HG02678 (cell line): ENCODE results near the gene C3orf70.

Experiments
- ATAC-seq: cut with Tn5 transposase; IDR thresholded peaks from one replicate; pipeline ENCODE4 v1.9.1; 2021; ENCODE audit warnings: mild to moderate bottlenecking, moderate library complexity; ENCODE audit not compliant: unreplicated experiment

Gene C3orf70

DNA sequence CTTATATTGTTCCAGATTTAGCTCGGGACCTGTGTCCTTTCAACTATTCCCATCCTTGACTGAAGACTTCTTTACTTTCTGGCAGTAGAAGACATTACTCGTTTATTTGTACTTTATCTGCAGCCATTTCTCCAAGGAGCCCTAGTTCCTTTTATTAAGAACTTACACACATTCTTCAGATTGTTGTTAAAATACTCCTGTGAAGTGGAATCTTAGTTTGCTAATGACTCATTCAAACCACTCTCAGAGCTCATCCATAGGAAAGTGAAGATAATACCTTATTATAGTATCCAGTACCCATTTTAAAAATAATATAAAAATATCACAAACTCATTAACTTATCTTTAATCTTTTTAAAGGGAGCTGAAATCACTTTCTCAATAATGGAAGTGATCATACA, 63.5 kb downstream of the C3orf70 start:
- no peak for ATAC-seq

GRCh38 chr3:185087419-185087818, 65.4 kb downstream of the C3orf70 start:
- ATAC-seq, result no peak

GRCh38 chr3:185084901-185085300, 68.0 kb downstream of the C3orf70 start:
- no peak for ATAC-seq

DNA sequence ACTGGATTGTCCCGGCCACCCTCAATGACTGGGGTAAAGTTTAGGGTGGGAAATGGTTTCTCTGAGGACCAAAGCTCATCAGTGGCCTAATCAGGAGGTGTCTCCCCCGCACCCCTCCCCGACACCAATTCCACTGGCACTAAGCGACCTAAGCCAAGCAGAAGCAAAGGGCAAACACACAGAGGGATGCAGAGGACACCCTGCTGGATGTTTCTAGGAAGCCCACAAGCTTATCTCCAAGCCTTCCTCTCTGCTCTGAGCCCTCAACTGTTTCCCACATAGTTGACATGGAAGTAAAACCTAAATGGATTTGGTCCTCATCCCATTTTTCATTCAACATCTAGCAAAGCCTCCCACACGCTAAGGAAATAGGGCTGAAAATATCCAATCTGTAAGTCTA, 68.5 kb downstream of the C3orf70 start:
- no peak for ATAC-seq

GRCh38 chr3:185082829-185083228, 70.0 kb downstream of the C3orf70 start:
- no peak for ATAC-seq

DNA sequence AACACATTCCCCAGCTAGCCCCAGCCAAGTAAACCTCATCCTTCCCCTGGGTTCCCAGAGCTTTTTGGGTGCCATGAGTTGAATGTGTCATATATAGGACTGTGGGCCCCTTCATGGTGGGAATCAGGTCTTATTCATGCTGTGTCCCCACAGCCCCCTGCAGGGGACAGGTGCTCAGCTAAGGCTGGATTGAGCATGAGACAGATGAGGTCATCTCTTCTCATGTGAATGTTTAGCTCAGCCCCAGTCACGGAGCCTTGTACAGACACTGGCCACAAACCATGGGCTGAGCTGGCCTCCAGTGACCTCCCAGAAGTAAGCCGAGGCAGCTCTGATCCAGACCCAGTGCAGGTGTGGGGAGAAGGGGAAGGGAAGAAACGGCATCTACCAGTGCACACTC, 70.7 kb downstream of the C3orf70 start:
- ATAC-seq, result no peak

DNA sequence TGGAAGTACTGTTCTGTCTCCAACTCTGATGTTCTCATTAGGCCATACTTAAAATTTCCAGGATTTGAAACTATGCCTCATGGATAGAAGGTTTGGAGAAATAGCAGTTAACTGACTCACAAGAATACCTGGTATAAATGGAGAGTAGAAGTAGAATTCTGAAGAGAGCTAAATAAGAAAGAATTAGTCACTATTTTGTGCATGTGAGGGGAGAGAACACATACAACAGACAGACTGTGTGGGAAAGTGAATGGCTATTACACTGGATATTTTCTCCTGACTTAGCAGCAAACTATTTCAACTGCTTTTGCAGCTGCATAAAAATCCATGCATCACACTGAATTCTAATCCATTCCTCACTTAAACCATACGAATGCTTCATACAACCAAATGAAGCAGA, 71.3 kb downstream of the C3orf70 start:
- ATAC-seq, result no peak

- ATAC-seq, result no peak
Measured at GRCh38 chr3:185079625-185080024, 73.2 kb downstream of the C3orf70 start.

GRCh38 chr3:185076219-185076618, 76.6 kb downstream of the C3orf70 start:
- ATAC-seq, result no peak

DNA sequence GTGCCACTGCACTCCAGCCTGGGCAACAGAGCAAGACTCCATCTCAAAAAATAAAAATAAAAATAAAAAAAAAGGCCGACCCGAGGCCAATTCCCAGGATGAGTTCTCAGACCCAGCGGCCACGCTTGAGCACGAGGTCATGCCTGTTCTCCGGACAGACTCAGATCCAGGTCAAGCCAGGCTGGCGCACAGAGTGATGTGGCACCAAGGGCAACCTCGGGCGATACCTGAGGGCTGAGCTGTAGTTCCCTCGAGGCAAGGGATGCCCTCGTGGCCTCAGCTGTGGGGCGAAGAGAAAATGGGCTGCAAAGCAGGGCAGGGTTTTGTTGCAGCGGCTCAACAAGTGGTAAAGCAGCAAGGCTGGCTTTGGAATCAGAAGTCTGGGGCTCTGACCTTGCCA, 77.3 kb downstream of the C3orf70 start:
- ATAC-seq, result no peak

DNA sequence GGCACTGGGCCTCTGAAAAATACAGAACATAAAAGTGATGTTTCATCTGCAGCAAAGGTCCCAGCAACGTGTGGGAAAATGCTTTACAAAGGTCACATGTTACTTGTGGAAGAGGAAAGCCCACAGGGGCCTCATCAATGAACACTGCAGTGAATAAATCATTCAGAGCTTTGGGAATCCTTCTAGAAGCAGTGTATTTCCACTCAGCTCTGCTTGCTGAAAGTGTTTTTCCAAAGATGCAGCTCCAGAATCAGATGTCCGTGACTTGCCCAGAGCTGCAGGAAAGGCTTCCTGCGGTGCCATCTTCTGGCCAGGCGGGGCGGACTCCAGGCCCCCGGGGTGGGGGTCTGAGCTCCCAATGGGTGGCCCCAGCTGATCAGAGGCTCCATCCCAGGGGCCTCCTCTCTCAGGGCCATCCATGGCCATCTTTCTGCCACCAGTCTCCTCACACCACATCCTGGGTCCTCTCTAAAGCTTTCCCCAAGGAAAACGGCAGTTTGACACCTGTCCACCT, 81.5 kb downstream of the C3orf70 start:
- ATAC-seq, result no peak

GRCh38 chr3:185070491-185071286, 82.2 kb downstream of the C3orf70 start:
- ATAC-seq, result no peak

- no peak for ATAC-seq
Measured at GRCh38 chr3:185069037-185070030, 83.5 kb downstream of the C3orf70 start.

DNA sequence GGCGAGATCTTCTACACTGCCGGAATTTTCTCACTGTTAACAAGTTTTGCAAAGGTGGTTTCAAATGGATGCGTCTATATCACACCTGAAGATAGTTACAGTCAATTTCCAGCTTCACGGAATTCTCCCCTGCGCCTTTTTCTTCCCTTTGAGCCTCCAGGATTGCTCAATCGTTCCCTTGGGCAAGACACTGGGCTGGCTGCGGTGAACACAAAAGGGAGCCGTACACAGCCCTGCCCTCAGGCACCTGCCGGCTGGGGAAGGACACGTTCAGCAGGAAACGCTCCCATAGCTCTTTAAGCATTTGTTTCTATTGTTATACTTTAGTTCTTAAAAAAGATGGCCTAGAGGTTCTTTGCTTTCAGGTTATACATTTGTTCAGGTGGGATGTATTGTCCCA, 85.7 kb downstream of the C3orf70 start:
- no peak for ATAC-seq

GRCh38 chr3:185066251-185066650, 86.6 kb downstream of the C3orf70 start:
- no peak for ATAC-seq

- ATAC-seq, result no peak
Measured at GRCh38 chr3:185065059-185065458, 87.8 kb downstream of the C3orf70 start.

DNA sequence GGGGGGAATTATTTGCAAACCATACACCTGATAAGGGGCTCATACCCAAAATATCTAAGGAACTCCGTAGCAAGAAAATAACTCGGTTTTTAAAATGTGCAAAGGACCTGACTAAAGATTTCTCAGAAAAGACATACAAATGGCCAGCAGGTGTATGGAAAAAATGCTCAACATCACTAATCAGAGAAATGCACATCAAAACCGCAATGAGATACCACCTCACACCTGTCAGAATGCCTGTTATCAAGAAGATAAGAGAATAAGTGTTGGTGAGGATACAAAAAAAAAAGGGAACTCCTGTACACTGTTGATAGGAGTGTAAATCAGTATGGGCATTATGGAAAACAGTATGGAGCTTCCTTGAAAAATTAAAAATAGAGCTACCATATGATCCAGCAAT, 89.4 kb downstream of the C3orf70 start:
- no peak for ATAC-seq

- ATAC-seq, result no peak
Measured at GRCh38 chr3:185062191-185062590, 90.7 kb downstream of the C3orf70 start.

DNA sequence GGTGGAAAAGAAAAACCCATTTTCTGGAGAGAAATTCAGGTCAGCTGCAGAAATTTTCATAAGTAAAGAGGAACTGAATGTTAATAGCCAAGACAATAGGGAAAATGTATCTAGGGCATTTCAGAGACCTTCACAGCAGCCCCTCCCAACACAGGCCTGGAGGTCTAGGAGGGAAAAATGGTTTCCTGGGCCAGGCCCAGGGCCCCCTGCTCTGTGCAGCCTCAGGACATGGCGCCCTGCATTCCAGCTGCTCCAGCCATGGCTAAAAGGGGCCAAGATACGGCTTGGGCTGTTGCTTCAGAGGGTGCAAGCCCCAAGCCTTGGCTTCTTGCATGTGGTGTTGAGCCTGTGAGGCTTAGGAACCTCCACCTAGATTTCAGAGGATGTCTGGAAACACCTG, 92.2 kb downstream of the C3orf70 start:
- no peak for ATAC-seq

DNA sequence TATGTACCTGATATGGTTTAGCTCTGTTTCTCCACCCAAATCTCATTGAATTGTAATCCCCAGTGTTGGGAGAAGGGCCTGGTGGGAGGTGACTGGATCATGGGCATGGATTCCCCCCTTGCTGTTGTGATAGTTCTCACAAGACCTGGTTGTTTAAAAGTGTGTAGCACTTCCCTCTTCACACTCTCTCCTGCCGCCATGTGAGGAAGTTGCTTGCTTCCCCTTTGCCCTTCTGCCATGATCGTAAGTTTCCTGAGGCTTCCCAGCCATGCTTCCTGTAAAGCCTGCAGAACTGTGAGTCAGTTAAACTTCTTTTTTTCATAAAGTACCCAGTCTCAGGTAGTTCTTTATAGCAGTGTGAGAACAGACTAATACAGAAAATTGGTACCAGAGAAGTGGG, 93.1 kb downstream of the C3orf70 start:
- no peak for ATAC-seq

DNA sequence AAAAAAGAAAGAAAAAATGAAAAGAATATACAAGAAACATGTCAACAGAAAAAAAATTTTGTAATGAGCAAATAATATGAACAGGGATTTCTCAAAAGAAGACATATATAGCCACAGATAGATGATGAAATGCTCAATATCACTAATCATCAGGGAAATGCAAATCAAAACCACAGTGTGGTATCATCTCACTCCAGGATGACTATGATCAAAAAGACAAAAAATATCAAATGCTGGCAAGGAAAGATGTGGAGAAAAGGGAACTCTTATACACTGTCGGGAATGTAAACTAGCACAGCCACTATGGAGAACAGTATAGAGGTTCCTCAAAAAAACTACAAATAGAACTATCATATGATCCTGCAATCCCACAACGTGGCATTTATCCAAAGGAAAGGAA, 94.1 kb downstream of the C3orf70 start:
- no peak for ATAC-seq

- ATAC-seq, result no peak
Measured at GRCh38 chr3:185057829-185058228, 95.0 kb downstream of the C3orf70 start.
